HepG2 (cell line): Measurements from ENCODE around the gene SPOP. TPM values are rescaled to one million over a fixed set of nuclear protein-coding genes. Genes with fewer than 3 reads are reported as not detected.

Source experiments
- ATAC-seq: fragments of 200-7000 bp; cut with Tn5 transposase; 3 replicates; pipeline ENCODE4 v1.9.1; 2020; ENCODE audit warnings: mild to moderate bottlenecking, moderate library complexity
- BruUV-seq: library from RNA; stranded (reverse); fragments of 400-500 nt; replicated peaks from 2 replicates; lab custom pipeline; 2021; lab: Mats Ljungman, UMichigan
- CTCF ChIA-PET: fragments of 300-600 bp; formaldehyde crosslinking; extraction: SDS; loops from one replicate; lab custom pipeline; 2021; ENCODE audit warnings: low total read pairs, inconsistent platforms, low intra/inter-chr PET ratio; lab: Yijun Ruan, JAX
- POLR2A ChIA-PET: fragments of 350-600 bp; sonication (Branson Sonifier 250); formaldehyde crosslinking; loops from one replicate; lab custom pipeline; 2020; ENCODE audit warnings: antibody characterized with exemption, inconsistent platforms; lab: Yijun Ruan, JAX
- DNase-seq: peaks from one replicate; pipeline ENCODE4 v3.0.0-alpha.2; 2015; ENCODE audit warnings: low spot score
- FAIRE-seq: peaks from 3 replicates; lab custom pipeline; 2011; peaks lifted over from hg19 to GRCh38; lab: Jason Lieb, UNC
- H2AFZ ChIP-seq: one replicate; pipeline ENCODE4 v1.6.1; 2011; ENCODE audit warnings: low read length, inconsistent platforms
- H3K27ac ChIP-seq: fragments of 300-600 bp; 3 replicates; pipeline ENCODE4 v1.8.0; 2011; ENCODE audit warnings: mixed run types, mild to moderate bottlenecking, mixed read lengths, low read length, inconsistent platforms; ENCODE audit not compliant: insufficient read depth; ENCODE audit errors: extremely low read length
- H3K27me3 ChIP-seq, 2 experiments: fragments of 200-600 bp in 1 of 2; 2 replicates in 1 of 2; 3 replicates in 1 of 2; pipeline versions ENCODE4 v1.6.0 to v1.8.0; 2011; ENCODE audit warnings: low read length in 2 of 2, mild to moderate bottlenecking in 2 of 2, moderate library complexity in 2 of 2, inconsistent platforms in 1 of 2; ENCODE audit not compliant: insufficient read depth in 2 of 2, control insufficient read depth in 1 of 2
- H3K36me3 ChIP-seq, 2 experiments: fragments of 200-600 bp in 1 of 2; replicated peaks in 1 of 2; 2 replicates in 1 of 2; 3 replicates in 1 of 2; pipeline versions ENCODE4 v1.5.1 to v1.8.0; 2011; ENCODE audit warnings: low read length in 2 of 2, inconsistent platforms in 1 of 2; ENCODE audit not compliant: insufficient read depth in 2 of 2, control insufficient read depth in 1 of 2
- H3K4me1 ChIP-seq: 2 replicates; pipeline ENCODE4 v1.5.1; 2012; ENCODE audit warnings: low read length, inconsistent platforms; ENCODE audit not compliant: insufficient read depth
- H3K4me2 ChIP-seq: 2 replicates; pipeline ENCODE4 v1.6.0; 2011; ENCODE audit warnings: low read depth, low read length, inconsistent platforms
- H3K4me3 ChIP-seq, 3 experiments: fragments of 200-600 bp in 1 of 3; sonication (generic), shearing (Covaris generic) in 1 of 3; replicated peaks in 1 of 3; 2 replicates each; pipeline ENCODE4 v1.5.1; 2011 to 2016; ENCODE audit warnings: low read length in 3 of 3, inconsistent platforms in 2 of 3, low read depth in 2 of 3, mild to moderate bottlenecking in 2 of 3, control low read depth in 1 of 3, mixed read lengths in 1 of 3; ENCODE audit not compliant: insufficient read depth in 1 of 3
- H3K79me2 ChIP-seq: one replicate; pipeline ENCODE4 v1.6.1; 2011; ENCODE audit warnings: low read length, inconsistent platforms; ENCODE audit not compliant: insufficient read depth
- H3K9ac ChIP-seq: 2 replicates; pipeline ENCODE4 v1.6.0; 2011; ENCODE audit warnings: mild to moderate bottlenecking, low read depth, low read length, inconsistent platforms; ENCODE audit not compliant: insufficient read depth
- H3K9me3 ChIP-seq: 2 replicates; pipeline ENCODE4 v1.5.1; 2012; ENCODE audit warnings: mild to moderate bottlenecking, low read length
- H4K20me1 ChIP-seq: 2 replicates; pipeline ENCODE4 v1.6.0; 2011; ENCODE audit warnings: inconsistent platforms, mild to moderate bottlenecking, low read length, moderate library complexity; ENCODE audit not compliant: insufficient read depth
- HES4 ChIP-seq: sonication (generic); formaldehyde crosslinking; IDR thresholded peaks from 2 replicates; pipeline ENCODE4 v1.9.0; 2021; ENCODE audit warnings: mild to moderate bottlenecking, missing genetic modification reagents, borderline replicate concordance
- MTA1 ChIP-seq: sonication (generic); formaldehyde crosslinking; IDR thresholded peaks from 2 replicates; pipeline ENCODE4 v1.4.0; 2020; ENCODE audit warnings: missing genetic modification reagents, mild to moderate bottlenecking, borderline replicate concordance
- NBN ChIP-seq: fragments of 450-650 bp; conservative IDR thresholded peaks from 2 replicates; pipeline ENCODE4 v1.6.1; 2017
- ZBTB7A ChIP-seq: sonication (generic); formaldehyde crosslinking; IDR thresholded peaks from 2 replicates; pipeline ENCODE4 v1.8.0; 2022; ENCODE audit warnings: mild to moderate bottlenecking, missing genetic modification reagents
- ZNF331 ChIP-seq: sonication (generic); formaldehyde crosslinking; IDR thresholded peaks from 2 replicates; pipeline ENCODE4 v1.4.0; 2020; ENCODE audit warnings: missing genetic modification reagents
- ZNF644 ChIP-seq: IDR thresholded peaks from 2 replicates; pipeline ENCODE4 v1.6.1; 2016; ENCODE audit warnings: low read depth
- WGBS: methylation state at CpG from one replicate; pipeline ENCODE4 v1.1.6; 2017; ENCODE audit warnings: low lambda C conversion rate; 5-methylcytosine and 5-hydroxymethylcytosine counted together
- in situ Hi-C: cut with HindIII; loops from 2 replicates; pipeline ENCODE4 v1.10.0; 2017; ENCODE audit warnings: low pct_unique_long_range_greater_than_20kb; ENCODE audit not compliant: extremely low pct_ligation_motif_present
- intact Hi-C: fragments of 100-400 bp; cut with micrococcal nuclease; formaldehyde crosslinking; loops from one replicate; pipeline ENCODE4 v1.10.0; 2022; ENCODE audit not compliant: unreplicated experiment
- polyA plus RNA-seq, 8 experiments: library from polyadenylated mRNA; depleted of rRNA in 3 of 8; stranded (reverse) in 7 of 8; unstranded in 1 of 8; fragments of >200 nt; fragmentation: Illumina TruSeq in 4 of 8; extraction: Trizol in 4 of 8; gene quantifications; 2 replicates each; pipeline versions ENCODE4 v1.2.1 to v1.2.3, GENCODE V29; 2011 to 2016; ENCODE audit warnings: low read depth in 4 of 8, missing spikeins in 1 of 8, mixed read lengths in 1 of 8; ENCODE audit not compliant: insufficient read depth in 1 of 8
- total RNA-seq, 5 experiments: library from RNA; depleted of rRNA; stranded (reverse); fragments of >200 nt; fragmentation: Illumina TruSeq; extraction: Trizol; gene quantifications; 2 replicates each; pipeline ENCODE4 v1.2.3, GENCODE V29; 2016; ENCODE audit warnings: low read depth in 1 of 5
- TF ChIP-seq, protein P1 (sequence below): sonication (generic); formaldehyde crosslinking; IDR thresholded peaks from 2 replicates; pipeline ENCODE4 v1.5.0; 2020; ENCODE audit warnings: missing genetic modification reagents
- TF ChIP-seq, protein P2 (sequence below): sonication (generic); formaldehyde crosslinking; IDR thresholded peaks from 2 replicates; pipeline ENCODE4 v1.5.0; 2020; ENCODE audit warnings: mild to moderate bottlenecking, missing genetic modification reagents
- TF ChIP-seq, protein P3 (sequence below): sonication (generic); formaldehyde crosslinking; IDR thresholded peaks from 2 replicates; pipeline ENCODE4 v1.4.0; 2020; ENCODE audit warnings: missing genetic modification reagents, borderline replicate concordance
- TF ChIP-seq, protein P4 (sequence below): sonication (generic); formaldehyde crosslinking; IDR thresholded peaks from 2 replicates; pipeline ENCODE4 v1.4.0; 2020; ENCODE audit warnings: mild to moderate bottlenecking, missing genetic modification reagents

Gene SPOP
- total and polyA plus RNA-seq, 2 of the 13 experiments (the other 11 are each of a cell fraction or from before 2014, with no cell fraction given): 52.8 to 60.8 TPM

DNA sequence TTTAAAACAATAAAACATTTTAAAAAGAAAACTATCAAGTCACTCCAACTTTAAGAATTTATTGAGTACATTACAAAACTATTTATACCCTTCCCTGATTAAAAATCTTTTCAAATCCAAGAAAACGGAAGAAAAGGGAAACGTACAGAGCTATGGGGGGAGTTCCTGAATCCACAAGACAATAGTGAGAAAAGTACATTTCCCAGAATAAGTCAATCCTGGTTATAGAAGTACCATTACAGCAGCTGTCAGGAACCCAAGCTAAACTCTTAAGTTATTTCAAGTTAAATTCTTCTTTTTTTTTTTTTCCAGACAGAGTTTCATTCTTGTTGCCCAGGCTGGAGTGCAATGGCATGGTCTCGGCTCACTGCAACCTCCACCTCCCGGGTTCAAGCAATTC lies 45.7 kb downstream of the SPOP start (continued):
- TF ChIP-seq, protein P1, sequence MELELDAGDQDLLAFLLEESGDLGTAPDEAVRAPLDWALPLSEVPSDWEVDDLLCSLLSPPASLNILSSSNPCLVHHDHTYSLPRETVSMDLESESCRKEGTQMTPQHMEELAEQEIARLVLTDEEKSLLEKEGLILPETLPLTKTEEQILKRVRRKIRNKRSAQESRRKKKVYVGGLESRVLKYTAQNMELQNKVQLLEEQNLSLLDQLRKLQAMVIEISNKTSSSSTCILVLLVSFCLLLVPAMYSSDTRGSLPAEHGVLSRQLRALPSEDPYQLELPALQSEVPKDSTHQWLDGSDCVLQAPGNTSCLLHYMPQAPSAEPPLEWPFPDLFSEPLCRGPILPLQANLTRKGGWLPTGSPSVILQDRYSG (CRISPR knock-in tag): no peak
- TF ChIP-seq, protein P2, sequence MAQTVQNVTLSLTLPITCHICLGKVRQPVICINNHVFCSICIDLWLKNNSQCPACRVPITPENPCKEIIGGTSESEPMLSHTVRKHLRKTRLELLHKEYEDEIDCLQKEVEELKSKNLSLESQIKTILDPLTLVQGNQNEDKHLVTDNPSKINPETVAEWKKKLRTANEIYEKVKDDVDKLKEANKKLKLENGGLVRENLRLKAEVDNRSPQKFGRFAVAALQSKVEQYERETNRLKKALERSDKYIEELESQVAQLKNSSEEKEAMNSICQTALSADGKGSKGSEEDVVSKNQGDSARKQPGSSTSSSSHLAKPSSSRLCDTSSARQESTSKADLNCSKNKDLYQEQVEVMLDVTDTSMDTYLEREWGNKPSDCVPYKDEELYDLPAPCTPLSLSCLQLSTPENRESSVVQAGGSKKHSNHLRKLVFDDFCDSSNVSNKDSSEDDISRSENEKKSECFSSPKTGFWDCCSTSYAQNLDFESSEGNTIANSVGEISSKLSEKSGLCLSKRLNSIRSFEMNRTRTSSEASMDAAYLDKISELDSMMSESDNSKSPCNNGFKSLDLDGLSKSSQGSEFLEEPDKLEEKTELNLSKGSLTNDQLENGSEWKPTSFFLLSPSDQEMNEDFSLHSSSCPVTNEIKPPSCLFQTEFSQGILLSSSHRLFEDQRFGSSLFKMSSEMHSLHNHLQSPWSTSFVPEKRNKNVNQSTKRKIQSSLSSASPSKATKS (CRISPR knock-in tag): no peak
- TF ChIP-seq ZNF644 (no peak), NBN (no peak), ZNF331 (CRISPR knock-in tag) (no peak)

DNA sequence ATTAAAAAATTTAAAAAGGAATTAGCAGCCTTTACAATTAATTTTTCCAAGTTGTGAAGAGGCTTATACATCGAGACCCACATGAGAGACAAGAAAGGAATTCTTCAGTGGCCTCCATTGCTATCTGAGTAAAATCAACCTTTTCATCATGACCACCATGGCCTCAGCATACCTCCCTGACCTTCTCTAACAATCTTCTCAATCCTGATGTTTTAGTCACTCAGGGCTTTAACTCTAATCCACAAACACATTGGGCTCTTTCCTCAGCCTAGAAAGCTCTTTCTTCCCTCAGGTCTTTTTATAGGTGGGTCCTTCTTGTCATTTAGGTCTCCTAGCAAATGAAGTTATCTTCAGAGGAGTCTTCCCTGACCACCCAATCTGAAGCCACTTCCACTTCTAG lies 46.4 kb downstream of the SPOP start:
- H3K4me3 ChIP-seq: no peak overlapping the region
- 97% methylated on average over 1 of the region's 1 CpG for WGBS
- FAIRE-seq (no peak), DNase-seq (no peak), ATAC-seq (no peak)
- intact Hi-C loops (no loop called here), in situ Hi-C loops (no loop called here)
- H4K20me1 ChIP-seq: peaks cover 2% of the 10 kb centered on the region; the same call in 1 of the 2 replicates
- BruUV-seq: no TSS peak
- no peak overlapping the region for H3K27ac ChIP-seq
- TF ChIP-seq, protein P3, sequence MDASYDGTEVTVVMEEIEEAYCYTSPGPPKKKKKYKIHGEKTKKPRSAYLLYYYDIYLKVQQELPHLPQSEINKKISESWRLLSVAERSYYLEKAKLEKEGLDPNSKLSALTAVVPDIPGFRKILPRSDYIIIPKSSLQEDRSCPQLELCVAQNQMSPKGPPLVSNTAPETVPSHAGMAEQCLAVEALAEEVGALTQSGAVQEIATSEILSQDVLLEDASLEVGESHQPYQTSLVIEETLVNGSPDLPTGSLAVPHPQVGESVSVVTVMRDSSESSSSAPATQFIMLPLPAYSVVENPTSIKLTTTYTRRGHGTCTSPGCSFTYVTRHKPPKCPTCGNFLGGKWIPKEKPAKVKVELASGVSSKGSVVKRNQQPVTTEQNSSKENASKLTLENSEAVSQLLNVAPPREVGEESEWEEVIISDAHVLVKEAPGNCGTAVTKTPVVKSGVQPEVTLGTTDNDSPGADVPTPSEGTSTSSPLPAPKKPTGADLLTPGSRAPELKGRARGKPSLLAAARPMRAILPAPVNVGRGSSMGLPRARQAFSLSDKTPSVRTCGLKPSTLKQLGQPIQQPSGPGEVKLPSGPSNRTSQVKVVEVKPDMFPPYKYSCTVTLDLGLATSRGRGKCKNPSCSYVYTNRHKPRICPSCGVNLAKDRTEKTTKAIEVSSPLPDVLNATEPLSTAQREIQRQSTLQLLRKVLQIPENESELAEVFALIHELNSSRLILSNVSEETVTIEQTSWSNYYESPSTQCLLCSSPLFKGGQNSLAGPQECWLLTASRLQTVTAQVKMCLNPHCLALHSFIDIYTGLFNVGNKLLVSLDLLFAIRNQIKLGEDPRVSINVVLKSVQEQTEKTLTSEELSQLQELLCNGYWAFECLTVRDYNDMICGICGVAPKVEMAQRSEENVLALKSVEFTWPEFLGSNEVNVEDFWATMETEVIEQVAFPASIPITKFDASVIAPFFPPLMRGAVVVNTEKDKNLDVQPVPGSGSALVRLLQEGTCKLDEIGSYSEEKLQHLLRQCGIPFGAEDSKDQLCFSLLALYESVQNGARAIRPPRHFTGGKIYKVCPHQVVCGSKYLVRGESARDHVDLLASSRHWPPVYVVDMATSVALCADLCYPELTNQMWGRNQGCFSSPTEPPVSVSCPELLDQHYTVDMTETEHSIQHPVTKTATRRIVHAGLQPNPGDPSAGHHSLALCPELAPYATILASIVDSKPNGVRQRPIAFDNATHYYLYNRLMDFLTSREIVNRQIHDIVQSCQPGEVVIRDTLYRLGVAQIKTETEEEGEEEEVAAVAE (CRISPR knock-in tag): no peak
- TF ChIP-seq, protein P4, sequence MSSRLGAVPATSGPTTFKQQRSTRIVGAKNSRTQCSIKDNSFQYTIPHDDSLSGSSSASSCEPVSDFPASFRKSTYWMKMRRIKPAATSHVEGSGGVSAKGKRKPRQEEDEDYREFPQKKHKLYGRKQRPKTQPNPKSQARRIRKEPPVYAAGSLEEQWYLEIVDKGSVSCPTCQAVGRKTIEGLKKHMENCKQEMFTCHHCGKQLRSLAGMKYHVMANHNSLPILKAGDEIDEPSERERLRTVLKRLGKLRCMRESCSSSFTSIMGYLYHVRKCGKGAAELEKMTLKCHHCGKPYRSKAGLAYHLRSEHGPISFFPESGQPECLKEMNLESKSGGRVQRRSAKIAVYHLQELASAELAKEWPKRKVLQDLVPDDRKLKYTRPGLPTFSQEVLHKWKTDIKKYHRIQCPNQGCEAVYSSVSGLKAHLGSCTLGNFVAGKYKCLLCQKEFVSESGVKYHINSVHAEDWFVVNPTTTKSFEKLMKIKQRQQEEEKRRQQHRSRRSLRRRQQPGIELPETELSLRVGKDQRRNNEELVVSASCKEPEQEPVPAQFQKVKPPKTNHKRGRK (CRISPR knock-in tag): no peak
- TF ChIP-seq HES4: no peak
- TF ChIP-seq MTA1 (CRISPR knock-in tag): no peak
- no peak for TF ChIP-seq ZBTB7A (CRISPR knock-in tag)
- H2AFZ ChIP-seq: no peak overlapping the region
- H3K9ac ChIP-seq: no peak overlapping the region
- H3K4me2 ChIP-seq: no peak overlapping the region
- H3K9me3 ChIP-seq: no peaks in the 10 kb centered on the region
- H3K36me3 ChIP-seq: no peaks in the 10 kb centered on the region; a peak in 2 of 5 replicates
- no peaks in the 10 kb centered on the region for H3K27me3 ChIP-seq
- peaks cover 43% of the 10 kb centered on the region for H3K79me2 ChIP-seq
- ChIA-PET POLR2A (no interaction called here), CTCF (no interaction called here)
- H3K4me1 ChIP-seq: peaks cover 48% of the 10 kb centered on the region
